ENCODE results near the gene FBXL4. TPM values are rescaled to one million over a fixed set of nuclear protein-coding genes. Genes with fewer than 3 reads are reported as not detected.

FBXL4 gene
- total and polyA plus RNA-seq, 2 of the 8 experiments (the other 6 are each of a cell fraction or from before 2014, with no cell fraction given): 6.9 to 13.8 TPM

DNA sequence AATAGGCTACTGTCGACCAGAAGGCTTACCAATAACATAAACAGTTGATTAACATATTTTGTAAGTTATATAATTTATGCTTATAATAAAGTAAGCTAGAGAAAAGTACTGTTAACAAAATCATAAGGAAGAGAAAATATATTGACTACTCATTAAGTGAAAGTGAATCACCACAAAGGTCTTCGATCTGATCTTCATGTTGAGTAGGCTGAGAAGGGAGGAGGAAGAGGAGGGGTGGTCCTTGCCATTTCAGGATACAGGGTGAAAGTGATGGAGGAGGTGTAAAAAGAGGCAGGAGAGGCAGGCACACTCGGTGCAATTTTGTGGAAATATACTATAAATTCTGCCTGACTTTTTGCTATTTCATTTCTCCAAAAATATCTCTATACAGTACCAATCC, 10.4 kb downstream of the FBXL4 start:
- H4K91ac ChIP-seq (replicated peaks; ENCODE audit: insufficient read length, low read length): no peak overlapping the region
- peaks cover 0 to 3% (median 0%) of the 10 kb centered on the region in 4 experiments; a peak in 2 of 8 replicates for H3K36me3 ChIP-seq (ENCODE audit: control insufficient read depth in 2 of 4, insufficient read depth in 4 of 4, low read length in 3 of 4)
- no peak overlapping the region for H2AFZ ChIP-seq (ENCODE audit: low read length)
- H3K79me2 ChIP-seq (ENCODE audit: control insufficient read depth in 1 of 2, insufficient read depth in 2 of 2, low read length in 2 of 2): peaks cover 3 to 35% of the 10 kb centered on the region in 2 experiments; a peak in 3 of 4 replicates
- no peaks in the 10 kb centered on the region for H3K27me3 ChIP-seq (replicated peaks in 1 of 4; ENCODE audit: control insufficient read depth in 3 of 4, extremely low read depth in 1 of 4, insufficient read depth in 3 of 4, low read length in 3 of 4)
- H3K4ac ChIP-seq (replicated peaks; ENCODE audit: insufficient read length, low read depth, low read length): no peak overlapping the region
- TF ChIP-seq PHF8 (conservative IDR thresholded peaks at IDR 0.05; ENCODE audit: low read depth, low read length): no peak
- TF ChIP-seq GTF2F1 (IDR thresholded peaks at IDR 0.05; ENCODE audit: borderline replicate concordance, low read depth, low read length): no peak
- no peak for TF ChIP-seq CTBP2 (IDR thresholded peaks at IDR 0.05; ENCODE audit: borderline replicate concordance, insufficient read depth, insufficient read length, low read length)
- no peak for TF ChIP-seq SIN3A (conservative IDR thresholded peaks at IDR 0.05 in 1 of 2, IDR thresholded peaks at IDR 0.05 in 1 of 2; ENCODE audit: low read depth in 1 of 2, low read length in 2 of 2)
- no peak for TF ChIP-seq SAP30 (IDR thresholded peaks at IDR 0.05; ENCODE audit: insufficient read depth, insufficient replicate concordance, low read length)
- TF ChIP-seq ATF2 (IDR thresholded peaks at IDR 0.05; ENCODE audit: low read length): no peak
- no peak for TF ChIP-seq JUND (IDR thresholded peaks at IDR 0.05; ENCODE audit: low read length)
- no peak for TF ChIP-seq SUZ12 (IDR thresholded peaks at IDR 0.05; ENCODE audit: low read length)
- no peak for TF ChIP-seq CEBPB (IDR thresholded peaks at IDR 0.05; ENCODE audit: low read depth, low read length)
- no peak for TF ChIP-seq TAF1 (IDR thresholded peaks at IDR 0.05; ENCODE audit: low read depth, low read length)
- TF ChIP-seq HDAC6 (IDR thresholded peaks at IDR 0.05; ENCODE audit: low read depth, low read length): no peak
- no peak overlapping the region for H2BK15ac ChIP-seq (ENCODE audit: low read length)
- no peak overlapping the region for H3K18ac ChIP-seq (ENCODE audit: extremely low read depth, low read length)
- H3K56ac ChIP-seq (replicated peaks; ENCODE audit: insufficient read length, low read depth, low read length): no peak overlapping the region
- H3K14ac ChIP-seq (ENCODE audit: insufficient read length): no peak overlapping the region
- H2AK5ac ChIP-seq (ENCODE audit: low read depth, low read length): no peak overlapping the region
- DNase-seq (ENCODE audit: low read depth in 1 of 2, low spot score in 2 of 2): no peak
- no peak overlapping the region for H4K8ac ChIP-seq (ENCODE audit: extremely low read depth, insufficient read depth, low read length)
- H3K79me1 ChIP-seq (ENCODE audit: low read depth, low read length): peaks cover 2% of the 10 kb centered on the region; the same call in 1 of the 2 replicates
- H3K9ac ChIP-seq (replicated peaks in 1 of 4; ENCODE audit: extremely low read depth in 1 of 4, low read depth in 3 of 4, low read length in 3 of 4): no peak overlapping the region
- CTCF ChIA-PET (ENCODE audit: partially characterized antibody): no interaction called here
- WGBS, 2 experiments (ENCODE audit: extremely low coverage in 1 of 2, insufficient coverage in 1 of 2, insufficient read length in 1 of 2, insufficient replicate concordance in 2 of 2, low coverage in 1 of 2, low lambda C conversion rate in 2 of 2, missing lambda C conversion rate in 1 of 2): 86% methylated on average over 3 of the region's 3 CpGs; no CpG with 5 or more reads in 1 of the 2 experiments
- no peak for FAIRE-seq
- H2BK120ac ChIP-seq (replicated peaks; ENCODE audit: low read depth, low read length): no peak overlapping the region
- H2BK20ac ChIP-seq (ENCODE audit: low read length): no peak overlapping the region
- H3K4me1 ChIP-seq (replicated peaks in 1 of 4; ENCODE audit: control insufficient read depth in 3 of 4, insufficient read depth in 4 of 4, low read length in 3 of 4): peaks cover 0 to 8% (median 1%) of the 10 kb centered on the region in 4 experiments; a peak in 2 of 7 replicates
- no peaks in the 10 kb centered on the region; the same call in 1 of the 2 replicates for H3K23me2 ChIP-seq (ENCODE audit: low read depth, low read length)
- POLR2A ChIA-PET (ENCODE audit: partially characterized antibody): no interaction called here
- no peaks in the 10 kb centered on the region for H4K20me1 ChIP-seq (replicated peaks in 1 of 2; ENCODE audit: control insufficient read depth in 1 of 2, insufficient read depth in 2 of 2, low read length in 2 of 2)
- H3K9me3 ChIP-seq (ENCODE audit: insufficient read depth in 2 of 2, low read depth in 1 of 2, low read length in 1 of 2): peaks cover 6 to 8% of the 10 kb centered on the region in 2 experiments; a peak in 2 of 4 replicates
- H3K27ac ChIP-seq (ENCODE audit: low read depth, low read length): no peak overlapping the region
- no peak overlapping the region for H3K23ac ChIP-seq (ENCODE audit: insufficient read length)
- no peak overlapping the region for H4K5ac ChIP-seq (ENCODE audit: insufficient read length, low read depth, low read length)
- H2BK5ac ChIP-seq (ENCODE audit: low read depth, low read length): no peak overlapping the region
- no peak overlapping the region for H2BK12ac ChIP-seq (ENCODE audit: low read depth, low read length)
- no peak overlapping the region for H3K4me2 ChIP-seq (ENCODE audit: insufficient read depth in 1 of 2, low read depth in 2 of 2, low read length in 2 of 2)
- H3K4me3 ChIP-seq (ENCODE audit: extremely low read depth in 1 of 4, insufficient read depth in 2 of 4, low read depth in 3 of 4, low read length in 4 of 4): no peak overlapping the region

All from H1 (cell line).